CD8-positive, alpha-beta memory T cell (primary cell): ENCODE measurements around the gene OFD1. TPM values are rescaled to one million over a fixed set of nuclear protein-coding genes. Genes with fewer than 3 reads are reported as not detected.

Experiments
- CTCF ChIA-PET: fragments of 350-600 bp; sonication (Branson Sonifier 250); formaldehyde crosslinking; loops from one replicate; lab custom pipeline; 2021; ENCODE audit warnings: antibody characterized with exemption; lab: Charles Lee
- POLR2A ChIA-PET: fragments of 350-600 bp; sonication (Branson Sonifier 250); formaldehyde crosslinking; loops from one replicate; lab custom pipeline; 2021; ENCODE audit warnings: antibody characterized with exemption; lab: Charles Lee
- DNase-seq, 5 donors: peaks; one replicate each; pipeline versions ENCODE4 v3.0.0 to v3.0.0-alpha.2; 2020 to 2022; ENCODE audit warnings: mixed read lengths in 1 of 5
- H3K27ac ChIP-seq: one replicate; pipeline ENCODE4 v1.7.0; 2013; ENCODE audit warnings: low read depth, mild to moderate bottlenecking, low read length, moderate library complexity
- H3K27me3 ChIP-seq: 2 replicates; pipeline ENCODE4 v1.7.0; 2013; ENCODE audit warnings: low read length, mild to moderate bottlenecking; ENCODE audit not compliant: insufficient read depth, poor library complexity, severe bottlenecking
- H3K36me3 ChIP-seq: 2 replicates; pipeline ENCODE4 v1.7.0; 2013; ENCODE audit warnings: mild to moderate bottlenecking, low read length, moderate library complexity; ENCODE audit not compliant: insufficient read depth
- H3K4me1 ChIP-seq: 2 replicates; pipeline ENCODE4 v1.7.0; 2013; ENCODE audit warnings: mild to moderate bottlenecking, low read length, moderate library complexity; ENCODE audit not compliant: insufficient read depth
- H3K4me3 ChIP-seq: 2 replicates; pipeline ENCODE4 v1.7.0; 2013; ENCODE audit warnings: mild to moderate bottlenecking, low read length
- H3K9me3 ChIP-seq: 2 replicates; pipeline ENCODE4 v1.7.0; 2013; ENCODE audit warnings: mild to moderate bottlenecking, low read length
- H3K27ac Mint-ChIP-seq, 8 donors: one replicate each; pipeline ENCODE4 v1.8.0; 2020 to 2021; ENCODE audit warnings: mixed read lengths in 8 of 8, mild to moderate bottlenecking in 6 of 8, inconsistent platforms in 3 of 8, moderate library complexity in 3 of 8
- H3K27me3 Mint-ChIP-seq, 2 donors: one replicate each; pipeline ENCODE4 v1.8.0; 2020 to 2021; ENCODE audit warnings: mixed read lengths in 2 of 2, mild to moderate bottlenecking in 1 of 2, moderate library complexity in 1 of 2
- H3K36me3 Mint-ChIP-seq, 3 donors: one replicate each; pipeline ENCODE4 v1.8.0; 2020 to 2021; ENCODE audit warnings: mixed read lengths in 3 of 3, inconsistent platforms in 1 of 3, mild to moderate bottlenecking in 1 of 3
- H3K4me1 Mint-ChIP-seq, 3 donors: one replicate each; pipeline ENCODE4 v1.8.0; 2020 to 2021; ENCODE audit warnings: mixed read lengths in 3 of 3, inconsistent platforms in 1 of 3, mild to moderate bottlenecking in 1 of 3
- H3K4me3 Mint-ChIP-seq, 7 donors: one replicate each; pipeline ENCODE4 v1.8.0; 2020 to 2021; ENCODE audit warnings: mixed read lengths in 7 of 7, mild to moderate bottlenecking in 6 of 7, moderate library complexity in 4 of 7, inconsistent platforms in 2 of 7
- H3K9me3 Mint-ChIP-seq, 5 donors: one replicate each; pipeline ENCODE4 v1.8.0; 2020 to 2022; ENCODE audit warnings: mixed read lengths in 5 of 5, mild to moderate bottlenecking in 3 of 5, moderate library complexity in 2 of 5, inconsistent platforms in 1 of 5
- polyA plus RNA-seq: library from polyadenylated mRNA; unstranded; fragments of 300-500 nt; fragmentation: Illumina TruSeq; gene quantifications from one replicate; pipeline ENCODE4 v1.2.3, GENCODE V29; 2021
- total RNA-seq, 2 experiments: library from RNA; stranded (reverse); gene quantifications; one replicate each; pipeline ENCODE4 v1.2.3, GENCODE V29; 2021

The OFD1 gene
- total and polyA plus RNA-seq, 3 experiments from 2014 or later = 29.1 to 46.3 (median 30.4) TPM

DNA sequence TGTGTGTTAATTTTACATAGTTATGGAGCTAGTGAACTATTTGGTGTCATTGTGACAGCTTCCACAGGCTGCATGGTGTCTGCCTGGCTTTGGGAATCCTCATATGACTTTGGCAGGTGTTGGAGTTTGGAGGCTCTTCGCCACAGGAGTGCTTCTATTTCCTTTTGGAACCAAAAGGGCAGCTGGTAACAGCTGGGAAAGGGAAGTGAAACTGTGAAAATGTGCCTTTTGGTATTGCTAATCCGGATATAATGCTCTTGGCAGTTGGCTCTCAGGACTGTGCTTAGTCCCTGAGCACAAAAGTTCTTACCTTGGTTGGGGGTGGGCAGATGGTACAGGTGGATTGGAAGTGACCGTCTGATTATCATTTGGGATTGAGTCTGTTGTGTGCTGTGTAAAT lies 18.1 kb downstream of the OFD1 start:
- Mint-ChIP-seq H3K4me1 (peaks cover 27 to 50% (median 38%) of the 10 kb centered on the region in 3 donors), H3K4me3 (no peak overlapping the region), H3K9me3 (no peaks in the 10 kb centered on the region), H3K27me3 (no peaks in the 10 kb centered on the region), H3K36me3 (peaks cover under 1 to 74% (median 21%) of the 10 kb centered on the region in 3 donors), H3K27ac (peak overlapping the region in 6 of 8 donors; percentile 19 to 84 (median 38))
- POLR2A ChIA-PET = no interaction called here
- no peak for DNase-seq
- Histone ChIP-seq H3K4me1 (peaks cover 10% of the 10 kb centered on the region), H3K4me3 (no peak overlapping the region), H3K9me3 (no peaks in the 10 kb centered on the region), H3K36me3 (peaks cover 14% of the 10 kb centered on the region), H3K27me3 (no peaks in the 10 kb centered on the region), H3K27ac (no peak overlapping the region)
- CTCF ChIA-PET = interaction anchor here (1.6 to 1.9 kb wide), 2 partner anchors 18 to 245 kb away, joined by 4 read pairs; partner anchors contain the start of gene OFD1

DNA sequence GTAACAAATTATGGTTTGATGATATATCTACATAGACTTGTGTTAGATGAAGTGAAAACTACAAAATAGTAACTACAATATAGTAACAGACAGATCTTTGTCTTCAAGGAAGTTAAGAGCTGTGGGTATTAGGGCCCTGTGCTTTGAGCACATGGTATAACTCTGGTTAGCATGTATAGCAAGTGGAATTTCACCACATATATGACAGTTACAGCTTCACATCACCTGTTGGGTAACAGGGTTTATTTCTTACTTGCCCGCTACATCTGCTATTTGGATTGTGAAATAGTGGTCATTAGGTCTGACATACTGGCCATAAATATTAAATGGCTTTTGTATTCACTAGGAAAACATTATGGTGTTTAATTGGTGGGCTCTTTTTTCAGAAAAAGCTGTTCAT lies 20.2 kb downstream of the OFD1 start:
- Histone ChIP-seq H3K27ac (no peak overlapping the region), H3K4me1 (peaks cover 10% of the 10 kb centered on the region), H3K9me3 (no peaks in the 10 kb centered on the region), H3K4me3 (no peak overlapping the region), H3K27me3 (no peaks in the 10 kb centered on the region), H3K36me3 (peaks cover 20% of the 10 kb centered on the region)
- DNase-seq = no peak
- peak overlapping the region in 2 of 8 donors; percentile 58 to 88 for H3K27ac Mint-ChIP-seq
- POLR2A ChIA-PET = interaction anchor here (1.1 kb wide), 1 partner anchor 20 kb away, joined by 3 read pairs; the partner anchor contains the start of genes OFD1 and TRAPPC2
- H3K36me3 Mint-ChIP-seq = peaks cover 9 to 76% (median 22%) of the 10 kb centered on the region in 3 donors
- CTCF ChIA-PET = interaction anchor here (0.9 to 1.0 kb wide), 2 partner anchors 8 to 277 kb away, joined by 3 read pairs; no protein-coding TSS in a partner anchor
- H3K4me3 Mint-ChIP-seq = no peak overlapping the region
- H3K9me3 Mint-ChIP-seq = no peaks in the 10 kb centered on the region
- H3K4me1 Mint-ChIP-seq = peaks cover 25 to 50% (median 44%) of the 10 kb centered on the region in 3 donors
- no peaks in the 10 kb centered on the region for H3K27me3 Mint-ChIP-seq

DNA sequence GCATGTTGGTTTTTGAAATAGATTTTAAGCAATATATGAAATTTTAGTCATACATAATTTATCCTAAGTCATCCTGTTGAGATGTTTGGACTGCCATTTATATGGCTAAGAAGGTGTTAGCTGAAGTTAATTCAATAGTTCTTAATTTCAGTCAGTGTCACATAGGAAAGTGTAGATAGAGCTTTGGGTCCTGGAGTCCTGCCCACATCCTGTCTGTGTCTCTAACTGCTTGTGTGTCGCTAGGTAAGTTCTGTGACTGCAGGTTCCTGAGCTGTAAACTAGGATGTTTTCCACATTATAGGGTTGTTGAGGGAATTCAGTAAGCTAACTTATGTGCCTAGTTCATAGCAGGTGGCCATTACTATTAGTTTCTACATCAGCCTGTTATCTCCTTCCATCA lies 20.7 kb downstream of the OFD1 start:
- Mint-ChIP-seq H3K4me3 (peak overlapping the region in 1 of 7 donors; percentile 28), H3K27ac (peak overlapping the region in 6 of 8 donors; percentile 39 to 88 (median 59)), H3K9me3 (no peaks in the 10 kb centered on the region), H3K36me3 (peaks cover 9 to 76% (median 22%) of the 10 kb centered on the region in 3 donors), H3K4me1 (peaks cover 25 to 50% (median 40%) of the 10 kb centered on the region in 3 donors), H3K27me3 (no peaks in the 10 kb centered on the region)
- H3K4me1 ChIP-seq = peaks cover 10% of the 10 kb centered on the region
- peaks cover 18% of the 10 kb centered on the region for H3K36me3 ChIP-seq
- H3K9me3 ChIP-seq = no peaks in the 10 kb centered on the region
- CTCF ChIA-PET = interaction anchor here (0.8 to 1.0 kb wide), 3 partner anchors 8 to 277 kb away, joined by 3 read pairs; partner anchors contain the start of gene TCEANC
- H3K27me3 ChIP-seq = no peaks in the 10 kb centered on the region
- POLR2A ChIA-PET = interaction anchor here (1.1 kb wide), 1 partner anchor 20 kb away, joined by 3 read pairs; the partner anchor contains the start of genes OFD1 and TRAPPC2
- no peak overlapping the region for H3K4me3 ChIP-seq
- peak in 2 of 5 donors; percentile 6 to 48 for DNase-seq
- no peak overlapping the region for H3K27ac ChIP-seq

DNA sequence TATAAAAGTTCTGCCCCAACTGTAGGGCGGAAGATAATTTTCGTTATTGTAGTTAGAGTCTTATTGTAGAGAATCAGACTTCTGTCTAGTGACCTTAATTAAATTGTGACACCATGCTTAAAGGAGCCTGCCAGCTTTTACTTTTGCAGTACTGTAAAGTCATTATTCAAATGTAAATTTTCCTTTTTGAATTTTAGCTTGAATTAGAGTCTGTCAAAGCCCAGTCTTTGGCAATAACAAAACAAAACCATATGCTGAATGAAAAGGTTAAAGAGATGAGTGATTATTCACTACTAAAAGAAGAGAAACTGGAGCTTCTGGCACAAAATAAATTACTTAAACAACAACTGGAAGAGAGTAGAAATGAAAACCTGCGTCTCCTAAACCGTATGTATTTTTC lies 21.8 kb downstream of the OFD1 start:
- H3K9me3 ChIP-seq = no peaks in the 10 kb centered on the region
- H3K4me1 ChIP-seq = peaks cover 6% of the 10 kb centered on the region
- H3K27ac ChIP-seq = no peak overlapping the region
- no peak for DNase-seq
- ChIA-PET POLR2A (no interaction called here), CTCF (no interaction called here)
- Mint-ChIP-seq H3K9me3 (no peaks in the 10 kb centered on the region), H3K27me3 (no peaks in the 10 kb centered on the region), H3K4me3 (no peak overlapping the region), H3K36me3 (peaks cover 13 to 78% (median 28%) of the 10 kb centered on the region in 3 donors), H3K4me1 (peaks cover 21 to 50% (median 32%) of the 10 kb centered on the region in 3 donors), H3K27ac (no peak overlapping the region)
- peaks cover 18% of the 10 kb centered on the region for H3K36me3 ChIP-seq
- no peaks in the 10 kb centered on the region for H3K27me3 ChIP-seq
- no peak overlapping the region for H3K4me3 ChIP-seq

DNA sequence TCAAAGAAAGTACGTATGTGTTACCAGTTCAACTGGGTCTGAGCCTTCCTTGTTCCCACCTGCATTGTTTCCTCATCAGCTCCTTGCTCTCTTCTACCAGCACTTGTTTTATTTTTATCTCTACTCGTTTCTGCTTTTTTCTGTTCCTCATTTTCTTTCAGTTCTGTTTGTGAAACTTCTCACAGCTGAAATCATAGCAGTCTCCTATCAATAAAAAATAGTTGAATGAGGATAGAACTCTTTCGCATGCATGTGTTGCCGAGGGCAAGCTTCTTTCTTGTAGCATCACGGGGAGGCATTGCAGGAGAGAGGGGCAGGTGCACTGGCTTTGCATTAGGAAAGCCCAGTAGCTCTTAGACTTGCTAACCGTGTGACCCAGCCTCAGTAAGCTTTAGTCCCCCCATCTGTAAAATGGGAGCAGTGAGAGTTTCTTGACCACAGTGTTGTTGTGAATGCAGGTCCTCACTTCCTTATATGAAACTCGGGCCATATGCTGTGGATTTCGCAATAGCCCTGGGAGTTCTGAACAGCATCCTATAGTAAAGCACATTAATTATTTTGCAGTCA lies 24.7 kb downstream of the OFD1 start:
- ChIA-PET CTCF (interaction anchor here (1.7 kb wide), 1 partner anchor 9 kb away, joined by 3 read pairs; no protein-coding TSS in a partner anchor), POLR2A (no interaction called here)
- H3K27ac Mint-ChIP-seq = peak overlapping the region in 2 of 8 donors; percentile 1 to 24
- Histone ChIP-seq H3K4me3 (no peak overlapping the region), H3K9me3 (no peaks in the 10 kb centered on the region), H3K4me1 (peaks cover 6% of the 10 kb centered on the region), H3K27me3 (no peaks in the 10 kb centered on the region), H3K27ac (no peak overlapping the region), H3K36me3 (peaks cover 33% of the 10 kb centered on the region)
- H3K36me3 Mint-ChIP-seq = peaks cover 17 to 82% (median 22%) of the 10 kb centered on the region in 3 donors
- H3K4me3 Mint-ChIP-seq = no peak overlapping the region
- peaks cover 13 to 36% (median 16%) of the 10 kb centered on the region in 3 donors for H3K4me1 Mint-ChIP-seq
- no peak for DNase-seq
- no peaks in the 10 kb centered on the region for H3K9me3 Mint-ChIP-seq
- no peaks in the 10 kb centered on the region for H3K27me3 Mint-ChIP-seq

DNA sequence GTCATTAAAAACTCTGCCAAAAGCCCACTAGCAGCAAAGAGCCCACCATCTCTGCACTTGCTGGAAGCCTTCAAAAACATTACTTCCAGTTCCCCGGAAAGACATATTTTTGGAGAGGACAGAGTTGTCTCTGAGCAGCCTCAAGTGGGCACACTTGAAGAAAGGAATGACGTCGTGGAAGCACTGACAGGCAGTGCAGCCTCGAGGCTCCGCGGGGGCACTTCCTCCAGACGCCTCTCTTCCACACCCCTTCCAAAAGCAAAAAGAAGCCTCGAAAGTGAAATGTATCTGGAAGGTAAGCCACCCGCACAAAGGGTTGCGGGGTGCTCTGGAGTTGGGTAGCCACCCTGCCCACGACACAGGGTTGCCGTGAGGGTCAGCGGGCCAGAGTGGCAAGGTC lies 25.9 kb downstream of the OFD1 start:
- Mint-ChIP-seq H3K27me3 (no peaks in the 10 kb centered on the region), H3K36me3 (peaks cover 17 to 83% (median 22%) of the 10 kb centered on the region in 3 donors), H3K27ac (peak overlapping the region in 2 of 8 donors; percentile 46 to 84), H3K4me1 (peaks cover 7 to 27% (median 7%) of the 10 kb centered on the region in 3 donors), H3K4me3 (no peak overlapping the region), H3K9me3 (no peaks in the 10 kb centered on the region)
- H3K4me1 ChIP-seq = no peaks in the 10 kb centered on the region
- H3K27me3 ChIP-seq = no peaks in the 10 kb centered on the region
- H3K27ac ChIP-seq = no peak overlapping the region
- no peaks in the 10 kb centered on the region for H3K9me3 ChIP-seq
- no peak for DNase-seq
- CTCF ChIA-PET = interaction anchor here (1.7 kb wide), 1 partner anchor 10 kb away, joined by 3 read pairs; no protein-coding TSS in a partner anchor
- H3K4me3 ChIP-seq = no peak overlapping the region
- POLR2A ChIA-PET = no interaction called here
- H3K36me3 ChIP-seq = peaks cover 37% of the 10 kb centered on the region

DNA sequence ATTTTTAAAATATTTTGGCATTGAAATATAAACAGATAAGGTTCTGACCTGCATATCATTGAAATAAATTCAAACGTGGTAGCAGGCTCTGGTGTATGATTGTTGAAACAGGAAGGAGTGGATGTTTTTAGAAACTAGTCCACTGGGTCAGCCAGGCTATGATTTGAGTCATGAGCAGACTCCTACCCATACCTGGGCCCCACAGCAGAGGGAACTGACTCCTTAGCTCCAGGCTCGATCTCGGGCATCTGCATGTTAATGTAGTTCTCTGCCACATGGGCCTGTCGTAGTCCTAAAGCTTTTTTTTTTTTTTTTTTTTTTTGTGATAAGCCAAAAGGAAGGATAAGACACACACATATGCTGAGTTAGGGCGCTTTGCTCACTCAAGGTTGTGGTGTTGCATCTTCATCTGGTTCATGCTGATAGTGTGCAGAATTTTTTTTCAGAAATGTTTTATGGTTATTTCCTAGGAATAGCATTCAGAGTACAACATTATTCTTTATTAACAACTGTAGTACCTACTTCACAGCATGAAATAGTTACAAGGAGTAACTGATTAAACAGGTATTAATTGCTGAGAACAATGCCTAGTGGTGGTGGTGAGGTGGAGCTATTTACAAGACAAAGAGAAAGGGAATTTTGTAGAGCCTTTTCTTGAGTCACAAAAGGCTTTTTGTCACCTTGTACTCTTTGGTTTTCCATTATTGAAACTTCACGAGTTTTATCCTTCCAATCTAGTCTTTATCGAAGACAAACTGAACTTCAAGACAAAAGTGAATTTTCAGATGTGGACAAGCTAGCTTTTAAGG lies 27.3 kb downstream of the OFD1 start:
- POLR2A ChIA-PET = no interaction called here

More for the DNA sequence above, 27.3 kb downstream of the OFD1 start:
- H3K27me3 ChIP-seq = no peaks in the 10 kb centered on the region
- no peaks in the 10 kb centered on the region for H3K4me1 ChIP-seq
- Mint-ChIP-seq H3K27me3 (peaks cover 0 to 3% of the 10 kb centered on the region in 2 donors), H3K4me3 (no peak overlapping the region), H3K9me3 (no peaks in the 10 kb centered on the region), H3K4me1 (peaks cover 5 to 28% (median 6%) of the 10 kb centered on the region in 3 donors), H3K36me3 (peaks cover 20 to 87% (median 28%) of the 10 kb centered on the region in 3 donors), H3K27ac (peak overlapping the region in 1 of 8 donors; percentile 59)
- no peak overlapping the region for H3K4me3 ChIP-seq
- DNase-seq = no peak
- no peak overlapping the region for H3K27ac ChIP-seq
- CTCF ChIA-PET = no interaction called here
- H3K36me3 ChIP-seq = peaks cover 40% of the 10 kb centered on the region
- H3K9me3 ChIP-seq = no peaks in the 10 kb centered on the region
